ENCODE measurements around the gene SLC38A3.
A peak's percentile ranks its signal among the peaks of the same experiment; 100 is the strongest.

DNA sequence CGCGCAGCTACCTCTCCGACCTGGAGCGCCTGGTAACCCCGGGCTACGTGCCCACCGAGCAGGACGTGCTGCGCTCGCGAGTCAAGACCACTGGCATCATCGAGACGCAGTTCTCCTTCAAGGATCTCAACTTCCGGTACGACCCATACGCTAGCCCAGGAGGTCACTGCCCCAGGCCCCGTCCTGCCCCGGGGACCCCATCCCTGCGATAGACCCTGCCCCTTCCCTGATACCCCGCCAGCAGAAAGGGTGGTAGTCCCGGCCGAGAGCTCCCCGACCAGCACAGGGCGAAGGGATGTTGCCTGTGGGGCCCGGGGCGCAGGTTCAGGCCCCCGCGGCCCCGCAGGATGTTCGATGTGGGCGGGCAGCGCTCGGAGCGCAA, 11.3 kb upstream of the SLC38A3 start:
- TF ChIP-seq EZH2 (IDR thresholded peaks at IDR 0.05; ENCODE audit: insufficient read depth, poor library complexity, severe bottlenecking), result peak; percentile 35
- TF ChIP-seq EZH2phosphoT487 (IDR thresholded peaks at IDR 0.05; ENCODE audit: insufficient read depth, low read depth), result no peak

Measured in GM23248 (cell line).